Ecto neural progenitor cell (in vitro differentiated cells): ENCODE data around the gene B4GALT5.
"Not testable (repeated sequence)": the region's sequence is repeated elsewhere in the genome, so short reads cannot be mapped to it uniquely, and the experiment has no call there.

Experiments used
- DNase-seq: peaks from one replicate; pipeline ENCODE4 v3.0.0-alpha.2; 2018; ENCODE audit warnings: low spot score

B4GALT5 gene

GRCh38 chr20:49713753-49714712 is at the start of gene B4GALT5:
Gene B4GALT5 (minus strand): TSS chr20:49713878. CDS start chr20:49713690, 188 bp downstream.
- DNase-seq = peak; percentile 94

GRCh38 chr20:49762940-49763766 is 49.5 kb upstream of the B4GALT5 start:
- DNase-seq = no peak

- not testable (repeated sequence) for DNase-seq
Observed at GRCh38 chr20:49761888-49762287, 48.2 kb upstream of the B4GALT5 start.

- DNase-seq = no peak
Observed at GRCh38 chr20:49759266-49759950, 45.7 kb upstream of the B4GALT5 start.

GRCh38 chr20:49758781-49759180 is 45.1 kb upstream of the B4GALT5 start:
- DNase-seq = peak; percentile 47

GRCh38 chr20:49757597-49757996 is 43.9 kb upstream of the B4GALT5 start:
- DNase-seq = no peak

GRCh38 chr20:49756241-49756640 is 42.6 kb upstream of the B4GALT5 start:
- DNase-seq = no peak

GRCh38 chr20:49754596-49754995 is 40.9 kb upstream of the B4GALT5 start:
- no peak for DNase-seq

GRCh38 chr20:49753133-49753532 is 39.5 kb upstream of the B4GALT5 start:
- DNase-seq = no peak

GRCh38 chr20:49752201-49752903 is 38.7 kb upstream of the B4GALT5 start:
- no peak for DNase-seq

- DNase-seq = no peak
Observed at GRCh38 chr20:49751397-49751736, 37.7 kb upstream of the B4GALT5 start.

- no peak for DNase-seq
Observed at GRCh38 chr20:49750611-49751396, 37.1 kb upstream of the B4GALT5 start.

GRCh38 chr20:49749625-49750024 is 35.9 kb upstream of the B4GALT5 start:
- no peak for DNase-seq

GRCh38 chr20:49748525-49748838 is 34.8 kb upstream of the B4GALT5 start:
- DNase-seq = no peak

GRCh38 chr20:49747707-49748524 is 34.2 kb upstream of the B4GALT5 start:
- peak; percentile 47 for DNase-seq

- DNase-seq = no peak
Observed at GRCh38 chr20:49742948-49743347, 29.3 kb upstream of the B4GALT5 start.

- DNase-seq = no peak
Observed at GRCh38 chr20:49741977-49742376, 28.3 kb upstream of the B4GALT5 start.

- no peak for DNase-seq
Observed at GRCh38 chr20:49740807-49741206, 27.1 kb upstream of the B4GALT5 start.

GRCh38 chr20:49739042-49739441 is 25.4 kb upstream of the B4GALT5 start:
- no peak for DNase-seq

- DNase-seq = no peak
Observed at GRCh38 chr20:49737260-49737659, 23.6 kb upstream of the B4GALT5 start.
